ENCODE measurements around the gene ITPRIPL2. TPM values are rescaled to one million over a fixed set of nuclear protein-coding genes. Genes with fewer than 3 reads are reported as not detected.

ITPRIPL2 gene
- polyA plus RNA-seq (not detected in 2 replicates), polyA minus RNA-seq (0.24 TPM in 1 of 2 replicates, not detected in the other)

DNA sequence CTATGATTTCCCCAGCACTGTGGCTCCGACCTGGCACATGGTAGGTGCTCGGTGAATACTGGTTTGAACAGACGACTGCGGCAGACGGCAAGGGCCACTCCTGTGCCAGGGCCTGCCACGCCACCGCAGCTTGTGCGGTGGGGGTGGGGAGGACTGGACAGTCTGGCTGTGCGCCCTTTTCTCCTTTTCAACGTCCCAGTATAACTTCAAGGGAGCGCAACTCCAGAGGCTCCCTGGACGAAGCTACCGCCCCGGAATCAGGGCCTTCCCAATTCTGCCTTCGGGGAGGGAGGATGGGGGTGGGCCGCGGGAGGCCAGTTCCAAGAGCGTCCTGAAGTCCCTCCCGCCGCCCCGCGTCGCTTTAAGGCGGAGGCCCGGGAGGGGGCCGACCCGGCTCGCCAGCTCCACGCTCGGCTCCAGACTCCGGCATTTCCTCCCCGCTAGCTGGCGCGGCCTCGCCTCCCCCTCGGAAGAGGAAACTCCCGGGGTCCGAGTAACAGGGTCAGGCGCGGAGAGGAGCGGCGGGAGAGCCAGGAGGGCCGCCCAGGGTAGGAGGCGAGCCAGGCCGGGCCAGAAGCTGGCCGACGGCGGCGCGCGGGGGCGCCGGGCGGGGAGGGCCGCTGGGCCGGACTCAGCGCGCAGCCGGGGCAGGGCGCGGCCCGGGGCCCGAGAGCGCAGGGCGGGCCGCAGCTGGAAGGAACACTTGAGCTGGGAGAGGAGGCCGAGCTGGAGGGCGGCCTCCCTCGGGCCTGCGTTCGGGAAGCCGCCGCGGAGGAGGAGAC, at the start of gene ITPRIPL2:
ITPRIPL2 (plus strand) TSS at position 388 of the 782 bp plus-strand sequence. CDS start 498 bp downstream, outside the sequence.
- TF ChIP-seq POLR2AphosphoS5 (IDR thresholded peaks at IDR 0.05) (no peak), MXI1 (conservative IDR thresholded peaks at IDR 0.05; ENCODE audit: poor library complexity, severe bottlenecking) (no peak), EZH2 (IDR thresholded peaks at IDR 0.05; ENCODE audit: borderline replicate concordance, insufficient read depth, low read length, poor library complexity, severe bottlenecking) (no peak), RAD21 (conservative IDR thresholded peaks at IDR 0.05) (no peak)
- TF ChIP-seq, protein P1, sequence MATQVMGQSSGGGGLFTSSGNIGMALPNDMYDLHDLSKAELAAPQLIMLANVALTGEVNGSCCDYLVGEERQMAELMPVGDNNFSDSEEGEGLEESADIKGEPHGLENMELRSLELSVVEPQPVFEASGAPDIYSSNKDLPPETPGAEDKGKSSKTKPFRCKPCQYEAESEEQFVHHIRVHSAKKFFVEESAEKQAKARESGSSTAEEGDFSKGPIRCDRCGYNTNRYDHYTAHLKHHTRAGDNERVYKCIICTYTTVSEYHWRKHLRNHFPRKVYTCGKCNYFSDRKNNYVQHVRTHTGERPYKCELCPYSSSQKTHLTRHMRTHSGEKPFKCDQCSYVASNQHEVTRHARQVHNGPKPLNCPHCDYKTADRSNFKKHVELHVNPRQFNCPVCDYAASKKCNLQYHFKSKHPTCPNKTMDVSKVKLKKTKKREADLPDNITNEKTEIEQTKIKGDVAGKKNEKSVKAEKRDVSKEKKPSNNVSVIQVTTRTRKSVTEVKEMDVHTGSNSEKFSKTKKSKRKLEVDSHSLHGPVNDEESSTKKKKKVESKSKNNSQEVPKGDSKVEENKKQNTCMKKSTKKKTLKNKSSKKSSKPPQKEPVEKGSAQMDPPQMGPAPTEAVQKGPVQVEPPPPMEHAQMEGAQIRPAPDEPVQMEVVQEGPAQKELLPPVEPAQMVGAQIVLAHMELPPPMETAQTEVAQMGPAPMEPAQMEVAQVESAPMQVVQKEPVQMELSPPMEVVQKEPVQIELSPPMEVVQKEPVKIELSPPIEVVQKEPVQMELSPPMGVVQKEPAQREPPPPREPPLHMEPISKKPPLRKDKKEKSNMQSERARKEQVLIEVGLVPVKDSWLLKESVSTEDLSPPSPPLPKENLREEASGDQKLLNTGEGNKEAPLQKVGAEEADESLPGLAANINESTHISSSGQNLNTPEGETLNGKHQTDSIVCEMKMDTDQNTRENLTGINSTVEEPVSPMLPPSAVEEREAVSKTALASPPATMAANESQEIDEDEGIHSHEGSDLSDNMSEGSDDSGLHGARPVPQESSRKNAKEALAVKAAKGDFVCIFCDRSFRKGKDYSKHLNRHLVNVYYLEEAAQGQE (IDR thresholded peaks at IDR 0.05; ENCODE audit: borderline replicate concordance), result no peak
- TF ChIP-seq, protein P2, sequence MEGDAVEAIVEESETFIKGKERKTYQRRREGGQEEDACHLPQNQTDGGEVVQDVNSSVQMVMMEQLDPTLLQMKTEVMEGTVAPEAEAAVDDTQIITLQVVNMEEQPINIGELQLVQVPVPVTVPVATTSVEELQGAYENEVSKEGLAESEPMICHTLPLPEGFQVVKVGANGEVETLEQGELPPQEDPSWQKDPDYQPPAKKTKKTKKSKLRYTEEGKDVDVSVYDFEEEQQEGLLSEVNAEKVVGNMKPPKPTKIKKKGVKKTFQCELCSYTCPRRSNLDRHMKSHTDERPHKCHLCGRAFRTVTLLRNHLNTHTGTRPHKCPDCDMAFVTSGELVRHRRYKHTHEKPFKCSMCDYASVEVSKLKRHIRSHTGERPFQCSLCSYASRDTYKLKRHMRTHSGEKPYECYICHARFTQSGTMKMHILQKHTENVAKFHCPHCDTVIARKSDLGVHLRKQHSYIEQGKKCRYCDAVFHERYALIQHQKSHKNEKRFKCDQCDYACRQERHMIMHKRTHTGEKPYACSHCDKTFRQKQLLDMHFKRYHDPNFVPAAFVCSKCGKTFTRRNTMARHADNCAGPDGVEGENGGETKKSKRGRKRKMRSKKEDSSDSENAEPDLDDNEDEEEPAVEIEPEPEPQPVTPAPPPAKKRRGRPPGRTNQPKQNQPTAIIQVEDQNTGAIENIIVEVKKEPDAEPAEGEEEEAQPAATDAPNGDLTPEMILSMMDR (IDR thresholded peaks at IDR 0.05; ENCODE audit: poor library complexity, severe bottlenecking), result no peak
- no peak within 1 kb of the TSS for H3K27ac ChIP-seq (ENCODE audit: low read length)
- H3K9me2 ChIP-seq (ENCODE audit: insufficient read depth, low read length), result no peaks in the 10 kb centered on the region
- no peaks in the 10 kb centered on the region for H3F3A ChIP-seq (ENCODE audit: insufficient read depth, low read length, poor library complexity, severe bottlenecking)
- no peaks in the 10 kb centered on the region for H3K9me3 ChIP-seq (ENCODE audit: low read length)
- H3K27me3 ChIP-seq (ENCODE audit: insufficient read depth, low read depth, low read length), result peaks cover 27% of the 10 kb centered on the region
- H3K4me3 ChIP-seq (ENCODE audit: low read length), result no peak within 1 kb of the TSS
- H4K20me1 ChIP-seq (ENCODE audit: insufficient read depth), result no peaks in the 10 kb centered on the region
- H3K79me2 ChIP-seq (replicated peaks; ENCODE audit: insufficient read depth, low read length), result no peaks in the 10 kb centered on the region
- H2AFZ ChIP-seq (ENCODE audit: low read depth, low read length), result no peak within 1 kb of the TSS
- H3K4me2 ChIP-seq (ENCODE audit: low read length), result no peak within 1 kb of the TSS
- no peak within 1 kb of the TSS for H3K9ac ChIP-seq (ENCODE audit: low read length)
- H3K36me3 ChIP-seq (ENCODE audit: insufficient read depth, low read length), result no peaks in the 10 kb centered on the region

DNA sequence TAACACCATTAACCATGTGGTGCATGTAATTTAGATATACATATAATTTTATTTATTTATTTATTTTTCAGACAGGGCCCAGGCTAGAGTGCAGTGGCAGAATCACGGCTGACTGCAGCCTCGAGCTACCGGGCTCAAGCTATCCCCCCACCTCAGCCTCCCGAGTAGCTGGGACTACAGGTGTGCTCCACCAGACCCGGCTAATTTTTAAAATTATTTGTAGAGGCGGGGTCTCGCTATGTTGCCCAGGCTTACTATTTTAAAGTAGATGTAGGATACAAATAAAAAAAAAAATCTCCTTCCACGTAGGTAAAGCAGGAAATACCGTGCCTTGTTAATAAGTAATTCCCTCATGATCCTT, 46.8 kb upstream of the ITPRIPL2 start:
- no peaks in the 10 kb centered on the region for H3K27me3 ChIP-seq (ENCODE audit: insufficient read depth, low read depth, low read length)
- no peak overlapping the region for H3K4me2 ChIP-seq (ENCODE audit: low read length)
- no peaks in the 10 kb centered on the region for H3K9me3 ChIP-seq (ENCODE audit: low read length)
- peaks cover 2% of the 10 kb centered on the region for H3K36me3 ChIP-seq (ENCODE audit: insufficient read depth, low read length)
- H3K9ac ChIP-seq (ENCODE audit: low read length), result peak overlapping the region; percentile 94
- no peak for TF ChIP-seq TAF1 (IDR thresholded peaks at IDR 0.05; ENCODE audit: low read depth)
- no peak for TF ChIP-seq POLR2AphosphoS5 (IDR thresholded peaks at IDR 0.05)
- TF ChIP-seq, protein P1 (IDR thresholded peaks at IDR 0.05; ENCODE audit: borderline replicate concordance), result no peak
- no peak for TF ChIP-seq EZH2 (IDR thresholded peaks at IDR 0.05; ENCODE audit: borderline replicate concordance, insufficient read depth, low read length, poor library complexity, severe bottlenecking)
- TF ChIP-seq EP300 (conservative IDR thresholded peaks at IDR 0.05; ENCODE audit: poor library complexity, severe bottlenecking), result no peak
- TF ChIP-seq, protein P2 (IDR thresholded peaks at IDR 0.05; ENCODE audit: poor library complexity, severe bottlenecking), result no peak
- no peak for TF ChIP-seq RAD21 (conservative IDR thresholded peaks at IDR 0.05)
- peaks cover 8% of the 10 kb centered on the region for H3F3A ChIP-seq (ENCODE audit: insufficient read depth, low read length, poor library complexity, severe bottlenecking)
- H4K20me1 ChIP-seq (ENCODE audit: insufficient read depth), result no peaks in the 10 kb centered on the region
- peak overlapping the region; percentile 99 for H3K27ac ChIP-seq (ENCODE audit: low read length)
- H3K4me3 ChIP-seq (ENCODE audit: low read length), result peak overlapping the region; percentile 82
- peaks cover 9% of the 10 kb centered on the region for H3K79me2 ChIP-seq (replicated peaks; ENCODE audit: insufficient read depth, low read length)
- H2AFZ ChIP-seq (ENCODE audit: low read depth, low read length), result peak overlapping the region; percentile 40
- H3K9me2 ChIP-seq (ENCODE audit: insufficient read depth, low read length), result no peaks in the 10 kb centered on the region

Measured in neural cell (in vitro differentiated cells).